Loucy (cell line): ENCODE results near the gene IFNA4.

ENCODE experiments used
- CTCF ChIP-seq: fragments of 200-600 bp; sonication (generic); conservative IDR thresholded peaks from 2 replicates; pipeline ENCODE4 v1.5.1; 2014; ENCODE audit warnings: mild to moderate bottlenecking, antibody characterized with exemption, low read length
- EZH2phosphoT487 ChIP-seq: fragments of 200-600 bp; IDR thresholded peaks from 2 replicates; pipeline ENCODE4 v1.6.1; 2018; ENCODE audit warnings: antibody characterized with exemption, mild to moderate bottlenecking, moderate library complexity, borderline replicate concordance

GRCh38 chr9:21171351-21171750, 16.0 kb downstream of the IFNA4 start:
- TF ChIP-seq CTCF = no peak
- TF ChIP-seq EZH2phosphoT487 = no peak
